K562 (cell line): ENCODE measurements around the gene EDEM1. TPM values are rescaled to one million over a fixed set of nuclear protein-coding genes. Genes with fewer than 3 reads are reported as not detected.
"Not testable (repeated sequence)": the region's sequence is repeated elsewhere in the genome, so short reads cannot be mapped to it uniquely, and the experiment has no call there.

Experiments used
- ATAC-seq: fragments of 200-7000 bp; cut with Tn5 transposase; 3 replicates; pipeline ENCODE4 v1.9.1; 2020; ENCODE audit warnings: moderate library complexity
- BruUV-seq: library from RNA; stranded (reverse); fragments of 400-500 nt; replicated peaks from 2 replicates; lab custom pipeline; 2021; lab: Mats Ljungman, UMichigan
- CTCF ChIA-PET: fragments of 300-600 bp; formaldehyde crosslinking; extraction: SDS; loops from one replicate; lab custom pipeline; 2021; ENCODE audit warnings: low intra/inter-chr PET ratio; lab: Yijun Ruan, JAX
- POLR2A ChIA-PET: fragments of 300-600, 350-650 bp; sonication (Branson Sonifier 250); formaldehyde crosslinking; extraction: SDS; loops from one replicate; lab custom pipeline; 2021; ENCODE audit warnings: antibody characterized with exemption, inconsistent platforms; lab: Yijun Ruan, JAX
- DNase-seq, 4 experiments: peaks; one replicate each; pipeline versions ENCODE4 v3.0.0 to v3.0.0-alpha.2; 2011 to 2018; ENCODE audit warnings: low spot score in 3 of 4, mixed read lengths in 3 of 4; ENCODE audit errors: extremely low read depth in 1 of 4
- FAIRE-seq: peaks from 2 replicates; lab custom pipeline; 2011; peaks lifted over from hg19 to GRCh38; lab: Jason Lieb, UNC
- H2AFZ ChIP-seq: 2 replicates; pipeline ENCODE4 v1.6.0; 2011; ENCODE audit warnings: low read depth, low read length, control low read depth, inconsistent platforms
- H3K27ac ChIP-seq: fragments of 200-600 bp; 3 replicates; pipeline ENCODE4 v1.8.0; 2011; ENCODE audit warnings: low read depth, mild to moderate bottlenecking, control low read depth, inconsistent platforms, low read length, moderate library complexity, mixed read lengths; ENCODE audit errors: extremely low read depth
- H3K27me3 ChIP-seq, 2 experiments: fragments of 300-600 bp in 1 of 2; 2 replicates in 1 of 2; 3 replicates in 1 of 2; pipeline versions ENCODE4 v1.6.0 to v1.8.0; 2011; ENCODE audit warnings: inconsistent platforms in 2 of 2, low read length in 2 of 2, mild to moderate bottlenecking in 1 of 2, mixed read lengths in 1 of 2, moderate library complexity in 1 of 2; ENCODE audit not compliant: control insufficient read depth in 2 of 2, insufficient read depth in 2 of 2
- H3K36me3 ChIP-seq: fragments of 300-600 bp; 3 replicates; pipeline ENCODE4 v1.8.0; 2011; ENCODE audit warnings: mild to moderate bottlenecking, low read length, inconsistent platforms; ENCODE audit not compliant: control insufficient read depth, insufficient read depth
- H3K4me1 ChIP-seq, 2 experiments: fragments of 200-600 bp in 1 of 2; replicated peaks in 1 of 2; 2 replicates in 1 of 2; 3 replicates in 1 of 2; pipeline versions ENCODE4 v1.5.1 to v1.8.0; 2011; ENCODE audit warnings: inconsistent platforms in 2 of 2, low read length in 2 of 2, mild to moderate bottlenecking in 1 of 2, mixed read lengths in 1 of 2, moderate library complexity in 1 of 2; ENCODE audit not compliant: control insufficient read depth in 2 of 2, insufficient read depth in 2 of 2
- H3K4me2 ChIP-seq: 2 replicates; pipeline ENCODE4 v1.6.1; 2011; ENCODE audit warnings: low read length, control low read depth, inconsistent platforms, mixed read lengths; ENCODE audit not compliant: insufficient read depth
- H3K4me3 ChIP-seq: fragments of 200-600 bp; sonication (generic), shearing (Covaris generic); 2 replicates; pipeline ENCODE4 v1.5.1; 2016; ENCODE audit warnings: control low read depth, inconsistent platforms
- H3K79me2 ChIP-seq: fragments of 200-600 bp; 3 replicates; pipeline ENCODE4 v1.8.0; 2011; ENCODE audit warnings: low read length, inconsistent platforms; ENCODE audit not compliant: control insufficient read depth, insufficient read depth
- H3K9ac ChIP-seq, 2 experiments: 2 replicates each; pipeline versions ENCODE4 v1.6.0 to v1.6.1; 2011; ENCODE audit warnings: low read depth in 2 of 2, low read length in 2 of 2, control low read depth in 1 of 2, inconsistent platforms in 1 of 2, mild to moderate bottlenecking in 1 of 2, mixed read lengths in 1 of 2; ENCODE audit not compliant: insufficient read depth in 1 of 2
- H3K9me1 ChIP-seq: one replicate; pipeline ENCODE4 v1.6.0; 2011; ENCODE audit warnings: inconsistent platforms, mild to moderate bottlenecking, low read length, moderate library complexity; ENCODE audit not compliant: control insufficient read depth, insufficient read depth
- H3K9me3 ChIP-seq: replicated peaks from 2 replicates; pipeline ENCODE4 v1.5.1; 2011; ENCODE audit warnings: low read depth, low read length, inconsistent platforms; ENCODE audit not compliant: control insufficient read depth, insufficient read depth
- H4K20me1 ChIP-seq: replicated peaks from 2 replicates; pipeline ENCODE4 v1.6.1; 2011; ENCODE audit warnings: low read length, inconsistent platforms, mixed read lengths; ENCODE audit not compliant: control insufficient read depth, insufficient read depth
- CC2D1A ChIP-seq: fragments of 450-650 bp; IDR thresholded peaks from 2 replicates; pipeline ENCODE4 v1.6.1; 2017; ENCODE audit warnings: mild to moderate bottlenecking
- CEBPB ChIP-seq: fragments of 450-650 bp; IDR thresholded peaks from 2 replicates; pipeline ENCODE4 v1.6.1; 2016; ENCODE audit warnings: missing genetic modification characterization, missing compliant biosample characterization
- ID3 ChIP-seq, 2 experiments: fragments of 250-450 bp in 1 of 2; fragments of 450-650 bp in 1 of 2; sonication (Bioruptor Pico) in 1 of 2; IDR thresholded peaks; 2 replicates each; pipeline versions ENCODE4 v1.6.1 to v1.8.0; 2016 to 2021; ENCODE audit warnings: mild to moderate bottlenecking in 2 of 2, moderate library complexity in 2 of 2, missing compliant biosample characterization in 1 of 2, missing genetic modification characterization in 1 of 2
- KLF16 ChIP-seq: IDR thresholded peaks from 2 replicates; pipeline ENCODE4 v1.6.1; 2016; ENCODE audit warnings: antibody characterized with exemption
- NR2C1 ChIP-seq, 2 experiments: fragments of 450-650 bp; IDR thresholded peaks; 2 replicates each; pipeline ENCODE4 v1.6.1; 2017; ENCODE audit warnings: mild to moderate bottlenecking in 2 of 2, antibody characterized with exemption in 1 of 2, inconsistent platforms in 1 of 2, missing compliant biosample characterization in 1 of 2, missing genetic modification characterization in 1 of 2
- NR2C2 ChIP-seq, 2 experiments: fragments of 200-800 bp in 1 of 2; sonication (Bioruptor generic) in 1 of 2; sonication (generic) in 1 of 2; formaldehyde crosslinking in 1 of 2; IDR thresholded peaks; 2 replicates each; pipeline versions ENCODE4 v1.6.1 to v1.8.0; 2016 to 2022; ENCODE audit warnings: mild to moderate bottlenecking in 1 of 2, missing compliant biosample characterization in 1 of 2, missing genetic modification characterization in 1 of 2, missing genetic modification reagents in 1 of 2
- POLR2G ChIP-seq: fragments of 200-400 bp; formaldehyde crosslinking; IDR thresholded peaks from 2 replicates; pipeline ENCODE4 v1.6.1; 2017; ENCODE audit warnings: low read depth, mild to moderate bottlenecking, antibody characterized with exemption, low read length, moderate library complexity
- TOE1 ChIP-seq, 2 experiments: fragments of 450-650 bp in 1 of 2; sonication (generic) in 1 of 2; formaldehyde crosslinking in 1 of 2; IDR thresholded peaks; 2 replicates each; pipeline versions ENCODE4 v1.7.1 to v1.8.0; 2016 to 2022; ENCODE audit warnings: borderline replicate concordance in 2 of 2, mild to moderate bottlenecking in 2 of 2, antibody characterized with exemption in 1 of 2, inconsistent platforms in 1 of 2, low read depth in 1 of 2, missing genetic modification reagents in 1 of 2, moderate library complexity in 1 of 2
- TSC22D4 ChIP-seq: fragments of 450-650 bp; IDR thresholded peaks from 2 replicates; pipeline ENCODE4 v1.6.1; 2016; ENCODE audit warnings: missing genetic modification characterization, missing biosample characterization, control low read depth
- WGBS: fragments of 100-300 bp; shearing (Covaris generic); methylation state at CpG from one replicate; pipeline ENCODE4 v1.1.6; 2016; ENCODE audit warnings: low coverage, mixed read lengths; ENCODE audit not compliant: insufficient coverage; ENCODE audit errors: missing lambda C conversion rate; 5-methylcytosine and 5-hydroxymethylcytosine counted together
- in situ Hi-C: fragments of 300-500 bp; cut with MboI; formaldehyde crosslinking; loops from 4 replicates; pipeline ENCODE4 v1.15.0; 2018; ENCODE audit warnings: inconsistent platforms, mixed read lengths
- intact Hi-C: fragments of 100-400 bp; cut with micrococcal nuclease; formaldehyde crosslinking; loops from 2 replicates; pipeline ENCODE4 v1.14.2; 2022
- polyA plus RNA-seq, 8 experiments: library from polyadenylated mRNA; depleted of rRNA in 4 of 8; stranded (reverse) in 5 of 8; unstranded in 3 of 8; fragments of >200 nt; fragmentation: Nextera tagmentation in 2 of 8; fragmentation: Illumina TruSeq in 1 of 8; extraction: Ambion mirVana in 2 of 8; extraction: Trizol in 1 of 8; gene quantifications; 2 replicates each; pipeline versions ENCODE4 v1.2.1 to v1.2.3, GENCODE V29; 2011 to 2014; ENCODE audit warnings: inconsistent platforms in 1 of 8, missing spikeins in 1 of 8
- total RNA-seq, 7 experiments: library from RNA; depleted of rRNA in 6 of 7; stranded (reverse); fragments of >200 nt in 6 of 7; fragmentation: Illumina TruSeq in 2 of 7; extraction: Trizol in 2 of 7; gene quantifications; 2 replicates each; pipeline versions ENCODE4 v1.2.1 to v1.2.3, GENCODE V29; 2011 to 2021; ENCODE audit warnings: low replicate concordance in 1 of 7
- TF ChIP-seq, protein P1 (sequence below): sonication (generic); formaldehyde crosslinking; IDR thresholded peaks from 2 replicates; pipeline ENCODE4 v1.8.1; 2023; ENCODE audit warnings: mild to moderate bottlenecking, missing genetic modification reagents

The EDEM1 gene
- total and polyA plus RNA-seq, 9 of the 15 experiments (the other 6 are each of a cell fraction or from before 2014, with no cell fraction given), result 6.2 to 36.7 (median 14.3) TPM

DNA sequence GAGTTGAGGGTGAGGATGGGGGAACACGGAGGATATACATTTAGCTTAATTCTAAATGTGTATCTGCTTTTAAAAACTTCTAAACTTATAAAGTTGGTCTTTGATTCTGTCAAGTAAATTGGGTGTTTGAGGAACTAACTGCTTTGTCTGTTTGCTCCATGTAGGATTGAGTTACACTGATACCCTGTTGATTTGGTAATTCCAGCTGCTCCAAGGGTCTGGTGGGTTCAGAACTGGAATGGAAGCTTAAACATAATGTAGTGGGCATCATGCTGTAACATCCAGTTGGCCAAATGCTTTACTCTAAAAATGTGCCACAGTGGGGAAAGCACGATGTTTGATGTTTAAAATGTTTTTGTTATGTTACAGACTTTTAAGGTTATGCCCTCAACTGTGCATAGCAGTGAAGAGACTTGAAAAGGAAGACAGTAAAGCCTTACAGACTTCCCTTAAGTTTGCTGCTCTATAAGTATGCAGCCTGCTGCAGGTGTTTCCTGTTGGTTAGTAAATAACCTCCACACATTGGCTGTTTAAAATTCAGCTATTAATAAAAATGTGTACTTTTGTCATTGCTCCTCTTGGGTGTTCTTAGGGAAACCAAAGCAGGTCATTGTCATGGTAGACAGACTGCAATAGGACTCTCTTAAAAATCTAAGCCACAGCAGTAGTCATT is 5.9 kb upstream of the EDEM1 start (continued):
- TF ChIP-seq NR2C1 (IDR thresholded peaks at IDR 0.05) (no peak), NR2C1 (tag; IDR thresholded peaks at IDR 0.05) (no peak), TSC22D4 (tag) (no peak), KLF16 (no peak)

GRCh38 chr3:5183714-5184113 is 3.8 kb upstream of the EDEM1 start:
- intact Hi-C loops; DNase-seq; FAIRE-seq; ATAC-seq; H3K9ac ChIP-seq; H3K4me2 ChIP-seq; in situ Hi-C loops; H3K9me1 ChIP-seq; H4K20me1 ChIP-seq; H3K4me3 ChIP-seq; H3K27me3 ChIP-seq; H3K9me3 ChIP-seq; BruUV-seq; H2AFZ ChIP-seq; H3K27ac ChIP-seq; CTCF ChIA-PET; TF ChIP-seq TOE1 (IDR thresholded peaks at IDR 0.05; ENCODE audit: borderline replicate concordance); ID3 (CRISPR knock-in tag; IDR thresholded peaks at IDR 0.05): not testable (repeated sequence)
- TF ChIP-seq CC2D1A (0 out of 2 replicates have a peak, but pooled peaks have one; percentile 25), NR2C1 (IDR thresholded peaks at IDR 0.05) (peak; percentile 11; the same call in 1 of the 2 replicates), NR2C1 (tag; IDR thresholded peaks at IDR 0.05) (peak; percentile 75), NR2C2 (CRISPR knock-in tag; IDR thresholded peaks at IDR 0.05) (peak; percentile 37; the same call in 1 of the 2 replicates), NR2C2 (tag; IDR thresholded peaks at IDR 0.05) (peak; percentile 29; the same call in 1 of the 2 replicates), POLR2G (peak; percentile 28; the same call in 1 of the 2 replicates), CEBPB (tag) (peak; percentile 57), TOE1 (CRISPR knock-in tag; IDR thresholded peaks at IDR 0.05; ENCODE audit: borderline replicate concordance, low read depth) (0 out of 2 replicates have a peak, but pooled peaks have one; percentile 20), ID3 (tag; IDR thresholded peaks at IDR 0.05) (0 out of 2 replicates have a peak, but pooled peaks have one; percentile 41)
- TF ChIP-seq, protein P1, sequence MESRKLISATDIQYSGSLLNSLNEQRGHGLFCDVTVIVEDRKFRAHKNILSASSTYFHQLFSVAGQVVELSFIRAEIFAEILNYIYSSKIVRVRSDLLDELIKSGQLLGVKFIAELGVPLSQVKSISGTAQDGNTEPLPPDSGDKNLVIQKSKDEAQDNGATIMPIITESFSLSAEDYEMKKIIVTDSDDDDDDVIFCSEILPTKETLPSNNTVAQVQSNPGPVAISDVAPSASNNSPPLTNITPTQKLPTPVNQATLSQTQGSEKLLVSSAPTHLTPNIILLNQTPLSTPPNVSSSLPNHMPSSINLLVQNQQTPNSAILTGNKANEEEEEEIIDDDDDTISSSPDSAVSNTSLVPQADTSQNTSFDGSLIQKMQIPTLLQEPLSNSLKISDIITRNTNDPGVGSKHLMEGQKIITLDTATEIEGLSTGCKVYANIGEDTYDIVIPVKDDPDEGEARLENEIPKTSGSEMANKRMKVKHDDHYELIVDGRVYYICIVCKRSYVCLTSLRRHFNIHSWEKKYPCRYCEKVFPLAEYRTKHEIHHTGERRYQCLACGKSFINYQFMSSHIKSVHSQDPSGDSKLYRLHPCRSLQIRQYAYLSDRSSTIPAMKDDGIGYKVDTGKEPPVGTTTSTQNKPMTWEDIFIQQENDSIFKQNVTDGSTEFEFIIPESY (CRISPR knock-in tag), result peak; percentile 86
- peaks cover 36% of the 10 kb centered on the region for H3K36me3 ChIP-seq
- POLR2A ChIA-PET, result interaction anchor here (2.9 kb wide), 1 partner anchor 11 kb away, joined by 10 read pairs; no protein-coding TSS in a partner anchor
- H3K79me2 ChIP-seq, result peaks cover 20% of the 10 kb centered on the region
- peaks cover 14 to 26% of the 10 kb centered on the region in 2 experiments for H3K4me1 ChIP-seq
- WGBS, result 86% methylated on average over 12 of the region's 12 CpGs
